ENCODE data around the gene EVX1. TPM values are rescaled to one million over a fixed set of nuclear protein-coding genes. Genes with fewer than 3 reads are reported as not detected.
A peak's percentile ranks its signal among the peaks of the same experiment; 100 is the strongest.

Gene EVX1
- total RNA-seq, 1 experiment from 2014 or later, result not detected

DNA sequence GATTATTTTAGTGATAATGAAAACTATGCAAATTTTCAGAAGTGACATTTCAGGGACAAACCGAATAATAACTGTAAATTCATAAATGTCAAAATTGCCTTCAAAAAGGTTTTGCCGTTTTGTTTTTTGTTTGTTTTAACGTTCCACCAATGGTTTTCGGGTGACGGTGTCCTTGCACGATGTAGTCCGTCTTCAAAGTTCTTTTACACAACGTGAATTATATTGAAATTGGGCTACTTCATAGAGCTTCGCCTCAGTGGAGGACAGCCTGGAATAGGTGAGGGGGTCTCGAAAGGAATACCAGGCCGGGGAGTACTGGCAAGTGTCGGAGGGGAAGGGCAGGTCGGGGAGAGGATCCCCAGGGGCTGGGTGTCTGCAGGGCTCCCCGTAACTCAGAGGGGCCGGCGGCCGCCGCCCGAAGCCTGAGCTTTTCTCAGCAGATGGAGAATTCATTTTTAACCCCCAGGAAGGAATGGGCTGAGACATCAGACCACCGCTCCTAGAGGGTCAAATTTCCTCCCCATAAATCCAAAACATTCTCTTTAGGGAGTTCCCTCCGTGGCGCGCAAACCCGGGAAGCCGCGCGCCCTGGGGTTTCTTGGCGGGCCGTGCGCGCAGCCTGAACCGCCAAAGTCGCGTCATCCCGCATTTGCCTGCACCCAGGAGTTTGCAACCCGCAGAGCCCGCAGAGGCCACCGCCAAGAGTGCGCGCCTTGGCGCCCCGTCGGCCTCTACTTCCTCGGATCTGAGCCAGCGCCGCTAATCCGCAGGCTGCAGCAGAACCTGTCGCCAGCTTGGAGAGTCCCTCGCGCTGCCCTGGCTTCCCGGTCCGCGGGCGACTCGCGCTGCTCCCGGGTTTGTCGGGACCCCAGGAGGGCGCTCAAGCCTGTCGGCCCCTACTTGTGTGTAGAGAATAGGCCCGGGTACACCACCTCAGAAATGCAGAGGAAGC, 17.3 kb upstream of the EVX1 start:
- Mint-ChIP-seq H3K4me1 (ENCODE audit: low read depth, unreplicated experiment) (no peaks in the 10 kb centered on the region), H3K27me3 (ENCODE audit: insufficient read depth, unreplicated experiment) (peaks cover 4% of the 10 kb centered on the region), H3K4me3 (ENCODE audit: unreplicated experiment) (no peak overlapping the region), H3K27ac (ENCODE audit: unreplicated experiment) (no peak overlapping the region), H3K9me3 (ENCODE audit: unreplicated experiment) (no peaks in the 10 kb centered on the region), H3K36me3 (ENCODE audit: insufficient read depth, unreplicated experiment) (no peaks in the 10 kb centered on the region)
- POLR2A ChIA-PET, result no interaction called here
- Histone ChIP-seq H3K36me3 (ENCODE audit: control insufficient read depth, insufficient read depth, low read length) (no peaks in the 10 kb centered on the region), H3K4me3 (ENCODE audit: low read depth, low read length) (no peak overlapping the region), H3K4me1 (no peaks in the 10 kb centered on the region), H3K27me3 (replicated peaks; ENCODE audit: control insufficient read depth, insufficient read depth, low read length) (no peaks in the 10 kb centered on the region), H3K9me3 (no peaks in the 10 kb centered on the region)
- TF ChIP-seq, protein P1, sequence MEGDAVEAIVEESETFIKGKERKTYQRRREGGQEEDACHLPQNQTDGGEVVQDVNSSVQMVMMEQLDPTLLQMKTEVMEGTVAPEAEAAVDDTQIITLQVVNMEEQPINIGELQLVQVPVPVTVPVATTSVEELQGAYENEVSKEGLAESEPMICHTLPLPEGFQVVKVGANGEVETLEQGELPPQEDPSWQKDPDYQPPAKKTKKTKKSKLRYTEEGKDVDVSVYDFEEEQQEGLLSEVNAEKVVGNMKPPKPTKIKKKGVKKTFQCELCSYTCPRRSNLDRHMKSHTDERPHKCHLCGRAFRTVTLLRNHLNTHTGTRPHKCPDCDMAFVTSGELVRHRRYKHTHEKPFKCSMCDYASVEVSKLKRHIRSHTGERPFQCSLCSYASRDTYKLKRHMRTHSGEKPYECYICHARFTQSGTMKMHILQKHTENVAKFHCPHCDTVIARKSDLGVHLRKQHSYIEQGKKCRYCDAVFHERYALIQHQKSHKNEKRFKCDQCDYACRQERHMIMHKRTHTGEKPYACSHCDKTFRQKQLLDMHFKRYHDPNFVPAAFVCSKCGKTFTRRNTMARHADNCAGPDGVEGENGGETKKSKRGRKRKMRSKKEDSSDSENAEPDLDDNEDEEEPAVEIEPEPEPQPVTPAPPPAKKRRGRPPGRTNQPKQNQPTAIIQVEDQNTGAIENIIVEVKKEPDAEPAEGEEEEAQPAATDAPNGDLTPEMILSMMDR (IDR thresholded peaks at IDR 0.05; ENCODE audit: insufficient read depth in 1 of 2, low read depth in 1 of 2, low read length in 1 of 2, severe bottlenecking in 1 of 2, unreplicated experiment in 1 of 2), result no peak
- BruUV-seq (replicated peaks), result no TSS peak
- DNase-seq, result no peak
- intact Hi-C loops (cut with micrococcal nuclease; ENCODE audit: unreplicated experiment), result no loop called here
- CTCF ChIA-PET, result no interaction called here

DNA sequence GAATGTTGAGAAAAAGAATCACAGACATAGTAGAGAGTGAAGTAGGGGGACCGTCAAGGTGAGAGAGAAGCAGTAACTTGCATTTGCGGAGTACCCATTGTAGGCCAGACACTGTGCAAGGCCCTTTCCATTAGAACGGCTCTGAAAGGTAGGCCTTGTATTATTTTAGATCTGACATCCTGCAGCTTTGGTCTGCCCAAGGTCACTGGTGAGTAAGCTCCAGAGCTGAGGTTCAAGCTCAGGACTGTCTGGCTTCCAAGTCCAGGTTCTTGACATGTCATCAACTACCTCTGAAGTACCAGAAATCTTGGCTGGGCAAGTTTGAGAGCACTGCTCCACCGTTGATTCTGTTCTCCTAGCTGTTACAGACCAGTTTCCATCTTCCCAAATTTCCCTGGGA, 13.2 kb upstream of the EVX1 start:
- Mint-ChIP-seq H3K27ac (ENCODE audit: unreplicated experiment) (no peak overlapping the region), H3K36me3 (ENCODE audit: insufficient read depth, unreplicated experiment) (no peaks in the 10 kb centered on the region), H3K27me3 (ENCODE audit: insufficient read depth, unreplicated experiment) (no peaks in the 10 kb centered on the region), H3K9me3 (ENCODE audit: unreplicated experiment) (no peaks in the 10 kb centered on the region), H3K4me1 (ENCODE audit: low read depth, unreplicated experiment) (no peaks in the 10 kb centered on the region), H3K4me3 (ENCODE audit: unreplicated experiment) (no peak overlapping the region)
- Histone ChIP-seq H3K4me3 (ENCODE audit: low read depth, low read length) (no peak overlapping the region), H3K4me1 (no peaks in the 10 kb centered on the region), H3K9me3 (no peaks in the 10 kb centered on the region), H3K27me3 (replicated peaks; ENCODE audit: control insufficient read depth, insufficient read depth, low read length) (no peaks in the 10 kb centered on the region), H3K36me3 (ENCODE audit: control insufficient read depth, insufficient read depth, low read length) (no peaks in the 10 kb centered on the region)
- DNase-seq, result no peak
- ChIA-PET CTCF (no interaction called here), POLR2A (interaction anchor here (0.6 kb wide), 1 partner anchor 511 kb away, joined by 3 read pairs; no protein-coding TSS in a partner anchor)
- intact Hi-C loops (cut with micrococcal nuclease; ENCODE audit: unreplicated experiment), result no loop called here
- TF ChIP-seq, protein P1 (IDR thresholded peaks at IDR 0.05; ENCODE audit: insufficient read depth in 1 of 2, low read depth in 1 of 2, low read length in 1 of 2, severe bottlenecking in 1 of 2, unreplicated experiment in 1 of 2), result no peak
- BruUV-seq (replicated peaks), result no TSS peak

DNA sequence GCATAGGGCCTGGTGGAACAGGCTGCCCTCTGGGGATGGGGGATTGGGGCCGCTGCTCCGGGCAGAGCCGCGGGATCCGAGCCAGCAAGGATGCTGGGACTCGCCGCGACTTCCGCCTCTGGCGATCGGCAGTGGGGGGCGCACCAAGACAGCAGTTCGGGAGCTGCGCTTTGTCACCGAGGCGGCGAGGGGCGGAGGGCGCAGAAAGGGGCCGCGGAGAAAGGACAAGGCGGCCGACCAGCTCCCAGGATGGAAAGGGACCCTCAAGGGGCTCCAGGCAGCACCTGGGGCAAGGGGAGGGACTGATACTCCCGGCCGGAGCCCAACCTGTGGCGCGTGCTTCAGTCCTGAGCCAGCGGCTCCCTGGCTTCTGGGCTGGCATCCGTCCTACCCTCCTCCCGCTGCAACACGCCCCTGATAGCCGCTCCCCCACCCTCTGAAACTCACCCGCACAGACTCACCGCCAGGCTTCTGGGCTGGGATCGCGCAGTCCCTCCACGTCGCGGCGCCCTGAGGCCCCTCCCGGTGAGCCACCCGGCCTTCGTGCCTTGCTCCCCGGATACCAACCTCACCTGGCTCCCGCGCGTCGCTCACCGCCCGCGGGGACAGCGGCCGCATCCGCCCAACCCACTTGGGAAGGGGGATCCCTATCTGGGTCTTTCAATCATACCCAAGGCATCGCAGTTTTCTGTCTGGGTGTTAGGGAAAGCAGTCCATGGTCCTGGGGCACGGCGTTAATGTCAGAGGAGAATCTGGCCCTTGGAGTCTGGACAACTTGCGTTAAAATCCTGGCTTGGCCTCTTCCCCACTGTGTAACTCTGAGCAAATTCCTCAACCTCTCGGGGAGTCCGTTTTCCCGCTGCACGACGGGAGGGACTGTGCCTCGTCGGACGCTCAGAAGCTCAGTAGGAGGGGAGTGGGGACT, 7.0 kb upstream of the EVX1 start:
- CTCF ChIA-PET, result interaction anchor here (0.7 to 1.7 kb wide), 10 partner anchors 22 to 686 kb away, joined by 3 to 13 read pairs (median 3); no protein-coding TSS in a partner anchor
- H3K9me3 Mint-ChIP-seq (ENCODE audit: unreplicated experiment), result no peaks in the 10 kb centered on the region
- no peaks in the 10 kb centered on the region for H3K4me1 Mint-ChIP-seq (ENCODE audit: low read depth, unreplicated experiment)
- intact Hi-C loops (cut with micrococcal nuclease; ENCODE audit: unreplicated experiment), result loop anchor here (1.0 to 10.0 kb wide), 2 partner anchors 109 to 341 kb away; no protein-coding TSS in a partner anchor
- H3K4me3 Mint-ChIP-seq (ENCODE audit: unreplicated experiment), result peak overlapping the region; percentile 77
- peak overlapping the region; percentile 32 for H3K27ac Mint-ChIP-seq (ENCODE audit: unreplicated experiment)
- H3K36me3 Mint-ChIP-seq (ENCODE audit: insufficient read depth, unreplicated experiment), result no peaks in the 10 kb centered on the region
- POLR2A ChIA-PET, result no interaction called here
- Histone ChIP-seq H3K36me3 (ENCODE audit: control insufficient read depth, insufficient read depth, low read length) (no peaks in the 10 kb centered on the region), H3K27me3 (replicated peaks; ENCODE audit: control insufficient read depth, insufficient read depth, low read length) (no peaks in the 10 kb centered on the region), H3K4me3 (ENCODE audit: low read depth, low read length) (peak overlapping the region; percentile 70), H3K4me1 (no peaks in the 10 kb centered on the region; the same call in 1 of the 2 replicates), H3K9me3 (no peaks in the 10 kb centered on the region)
- TF ChIP-seq, protein P1 (IDR thresholded peaks at IDR 0.05; ENCODE audit: insufficient read depth in 1 of 2, low read depth in 1 of 2, low read length in 1 of 2, severe bottlenecking in 1 of 2, unreplicated experiment in 1 of 2), result peak; percentile 69 to 79
- no peaks in the 10 kb centered on the region for H3K27me3 Mint-ChIP-seq (ENCODE audit: insufficient read depth, unreplicated experiment)
- peak; percentile 81 to 86 for DNase-seq
- no TSS peak for BruUV-seq (replicated peaks)

Data from Caco-2 (cell line).